Measurements from ENCODE around the gene SLC31A2. TPM values are rescaled to one million over a fixed set of nuclear protein-coding genes. Genes with fewer than 3 reads are reported as not detected.
"Not testable (repeated sequence)": the region's sequence is repeated elsewhere in the genome, so short reads cannot be mapped to it uniquely, and the experiment has no call there.

SLC31A2 gene, protein sequence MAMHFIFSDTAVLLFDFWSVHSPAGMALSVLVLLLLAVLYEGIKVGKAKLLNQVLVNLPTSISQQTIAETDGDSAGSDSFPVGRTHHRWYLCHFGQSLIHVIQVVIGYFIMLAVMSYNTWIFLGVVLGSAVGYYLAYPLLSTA
- total RNA-seq = 6.4 and 10.1 TPM in 2 replicates

DNA sequence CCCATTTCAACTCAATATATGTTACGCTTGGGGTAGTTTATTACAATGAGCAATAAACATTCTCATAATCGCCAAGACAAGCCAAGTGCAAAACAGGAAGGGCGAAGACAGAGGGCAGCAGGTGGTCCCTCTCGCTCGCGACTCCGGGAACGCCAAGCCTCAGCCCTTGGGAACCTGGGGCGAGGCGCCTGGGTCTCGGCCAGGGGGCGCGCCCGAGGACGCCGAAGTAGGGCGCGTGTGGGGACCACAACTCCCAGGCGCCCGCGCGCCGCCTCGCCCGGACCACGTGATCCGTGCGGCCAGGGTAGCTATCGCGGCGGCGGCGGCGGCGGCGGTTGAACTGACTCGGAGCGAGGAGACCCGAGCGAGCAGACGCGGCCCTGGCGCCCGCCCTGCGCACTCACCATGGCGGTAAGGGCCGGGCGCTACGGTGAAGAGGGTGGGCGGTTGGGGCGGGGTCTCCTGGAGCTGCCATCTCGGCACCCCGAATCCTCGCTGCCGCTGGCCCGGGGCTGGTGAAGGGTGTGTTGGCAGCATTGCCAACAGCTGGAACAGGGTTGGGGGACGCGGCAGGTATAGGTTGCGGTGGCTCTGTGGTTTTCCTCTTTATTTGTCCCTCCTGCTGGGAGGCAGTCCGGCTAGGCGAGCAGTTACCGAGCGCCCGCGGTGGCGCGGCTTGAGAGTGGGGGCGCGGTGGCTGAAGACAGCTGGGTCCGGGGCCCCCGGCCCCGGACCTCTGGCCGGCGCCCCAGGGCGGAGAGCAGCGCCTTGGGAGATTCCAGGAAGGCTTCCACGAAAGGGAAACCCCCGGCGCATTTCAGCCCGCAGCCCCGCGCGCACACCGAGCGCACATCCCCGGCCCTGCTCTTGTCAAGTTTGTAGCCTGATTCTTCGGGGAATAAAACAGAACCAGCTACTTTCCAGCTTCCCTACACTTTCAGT, at the start of gene SLC31A2:
Gene SLC31A2, plus strand, starts transcription at position 338 of the 942 bp plus-strand sequence. Its CDS starts 68 bp downstream, at position 406.
- DNase-seq (ENCODE audit: low read depth in 2 of 2) = peak; percentile 52 to 90

DNA sequence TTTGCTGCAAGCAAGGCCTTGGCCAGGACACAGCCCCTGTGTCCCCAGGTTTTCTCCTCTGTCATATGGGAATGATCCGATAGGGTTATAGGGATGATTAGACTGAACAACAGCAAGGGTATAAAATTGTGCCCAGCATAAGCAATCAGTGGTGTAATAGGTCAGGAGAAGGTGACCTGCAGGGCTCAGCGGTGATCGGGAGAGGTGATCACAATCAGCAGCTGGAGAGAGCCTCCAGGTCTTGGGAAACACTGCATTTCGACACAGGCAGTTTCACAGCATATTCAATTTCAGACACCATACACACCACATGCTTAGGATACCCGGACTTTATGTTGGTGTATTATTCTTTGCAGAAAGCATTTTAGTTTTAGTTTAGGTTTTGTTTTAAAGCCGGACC, 45.5 kb upstream of the SLC31A2 start:
- DNase-seq (ENCODE audit: low read depth in 2 of 2) = not testable (repeated sequence)

DNA sequence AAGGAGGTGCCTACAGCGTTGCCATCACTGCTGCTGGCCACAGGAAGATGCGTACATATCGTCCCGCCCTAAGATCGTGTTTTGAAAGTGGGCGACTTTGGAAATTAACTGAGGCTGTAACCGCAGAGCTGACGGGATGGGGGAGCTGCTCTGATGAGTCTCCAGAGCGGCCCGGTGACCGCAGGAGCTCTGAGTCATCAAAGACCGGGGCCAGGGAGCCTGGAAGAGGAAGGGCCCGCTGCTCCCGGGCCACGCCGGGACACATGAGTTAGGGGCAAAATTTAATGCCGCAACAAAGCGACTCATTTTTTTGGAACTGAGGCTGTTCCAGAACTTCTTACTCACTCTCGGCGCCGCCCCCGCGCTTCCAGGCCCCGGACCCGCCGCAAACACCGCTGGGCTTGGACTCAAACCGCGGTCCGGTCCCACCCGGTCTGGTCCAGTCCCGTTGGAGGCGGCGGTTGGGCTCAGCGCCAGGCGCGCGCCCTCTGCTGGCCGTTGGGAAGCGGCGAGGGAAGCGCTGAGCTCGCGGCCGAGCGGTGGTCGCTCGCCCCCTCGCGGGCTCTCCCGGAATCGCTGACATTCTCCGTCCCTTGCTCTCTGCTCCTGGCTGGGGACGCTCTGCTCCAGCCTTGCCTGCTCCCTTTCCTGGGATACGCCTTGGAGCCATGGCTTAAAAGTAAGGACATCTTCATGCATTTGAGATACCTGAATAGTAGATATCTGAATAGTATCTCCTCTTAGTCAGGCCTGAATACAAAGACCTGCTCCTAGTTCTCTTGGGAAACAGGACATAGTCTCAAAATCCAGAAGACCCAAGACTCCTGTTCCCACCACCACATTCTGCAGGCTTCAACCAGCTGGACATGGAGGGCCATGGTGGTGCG, 39.5 kb upstream of the SLC31A2 start:
- not testable (repeated sequence) for DNase-seq (ENCODE audit: low read depth in 2 of 2)

DNA sequence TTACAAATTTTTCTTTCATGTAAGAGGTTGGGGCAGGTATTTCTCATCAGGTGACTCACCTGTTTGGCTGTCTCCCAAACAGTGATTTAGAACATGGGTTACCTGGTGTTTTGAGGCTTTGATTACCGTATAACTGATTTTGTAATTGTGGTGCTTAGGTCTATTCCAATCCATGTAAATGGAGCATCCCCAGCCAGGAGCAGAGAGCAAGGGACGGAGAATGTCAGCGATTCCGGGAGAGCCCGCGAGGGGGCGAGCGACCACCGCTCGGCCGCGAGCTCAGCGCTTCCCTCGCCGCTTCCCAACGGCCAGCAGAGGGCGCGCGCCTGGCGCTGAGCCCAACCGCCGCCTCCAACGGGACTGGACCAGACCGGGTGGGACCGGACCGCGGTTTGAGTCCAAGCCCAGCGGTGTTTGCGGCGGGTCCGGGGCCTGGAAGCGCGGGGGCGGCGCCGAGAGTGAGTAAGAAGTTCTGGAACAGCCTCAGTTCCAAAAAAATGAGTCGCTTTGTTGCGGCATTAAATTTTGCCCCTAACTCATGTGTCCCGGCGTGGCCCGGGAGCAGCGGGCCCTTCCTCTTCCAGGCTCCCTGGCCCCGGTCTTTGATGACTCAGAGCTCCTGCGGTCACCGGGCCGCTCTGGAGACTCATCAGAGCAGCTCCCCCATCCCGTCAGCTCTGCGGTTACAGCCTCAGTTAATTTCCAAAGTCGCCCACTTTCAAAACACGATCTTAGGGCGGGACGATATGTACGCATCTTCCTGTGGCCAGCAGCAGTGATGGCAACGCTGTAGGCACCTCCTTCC, 37.9 kb upstream of the SLC31A2 start:
- not testable (repeated sequence) for DNase-seq (ENCODE audit: low read depth in 2 of 2)

DNA sequence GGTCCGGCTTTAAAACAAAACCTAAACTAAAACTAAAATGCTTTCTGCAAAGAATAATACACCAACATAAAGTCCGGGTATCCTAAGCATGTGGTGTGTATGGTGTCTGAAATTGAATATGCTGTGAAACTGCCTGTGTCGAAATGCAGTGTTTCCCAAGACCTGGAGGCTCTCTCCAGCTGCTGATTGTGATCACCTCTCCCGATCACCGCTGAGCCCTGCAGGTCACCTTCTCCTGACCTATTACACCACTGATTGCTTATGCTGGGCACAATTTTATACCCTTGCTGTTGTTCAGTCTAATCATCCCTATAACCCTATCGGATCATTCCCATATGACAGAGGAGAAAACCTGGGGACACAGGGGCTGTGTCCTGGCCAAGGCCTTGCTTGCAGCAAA, 32.0 kb upstream of the SLC31A2 start:
- DNase-seq (ENCODE audit: low read depth in 2 of 2) = not testable (repeated sequence)

DNA sequence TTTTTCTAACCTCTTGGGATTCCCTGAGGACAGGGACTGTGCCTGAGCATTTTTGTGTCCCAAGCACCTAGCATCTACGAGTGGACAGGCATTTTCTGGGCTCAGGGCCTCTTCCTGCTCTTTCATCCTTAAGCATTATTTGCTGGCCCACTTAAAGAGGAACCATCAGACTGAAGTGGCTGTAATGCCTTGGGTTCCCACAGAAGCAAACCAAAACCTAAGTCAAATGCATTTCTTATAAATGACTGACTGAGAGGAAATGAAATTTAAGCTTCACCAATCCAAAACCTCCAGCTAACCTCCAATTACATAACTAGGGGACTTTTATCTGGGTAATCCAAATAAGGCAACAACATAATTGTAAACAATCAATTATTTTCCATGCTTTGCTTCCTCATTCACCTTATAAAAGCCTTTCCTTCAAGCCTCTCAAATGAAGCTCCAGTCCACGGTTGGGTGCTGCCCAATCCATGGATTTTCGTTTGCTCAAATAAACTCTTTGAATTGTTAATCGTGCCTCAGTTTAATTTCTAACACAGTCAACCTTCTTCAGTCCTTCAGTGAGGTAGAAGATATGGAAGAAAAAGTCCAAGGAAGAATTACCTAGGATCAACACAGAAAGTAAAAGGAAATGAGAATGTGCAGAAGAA, 25.3 kb upstream of the SLC31A2 start:
- DNase-seq (ENCODE audit: low read depth in 2 of 2) = no peak

DNA sequence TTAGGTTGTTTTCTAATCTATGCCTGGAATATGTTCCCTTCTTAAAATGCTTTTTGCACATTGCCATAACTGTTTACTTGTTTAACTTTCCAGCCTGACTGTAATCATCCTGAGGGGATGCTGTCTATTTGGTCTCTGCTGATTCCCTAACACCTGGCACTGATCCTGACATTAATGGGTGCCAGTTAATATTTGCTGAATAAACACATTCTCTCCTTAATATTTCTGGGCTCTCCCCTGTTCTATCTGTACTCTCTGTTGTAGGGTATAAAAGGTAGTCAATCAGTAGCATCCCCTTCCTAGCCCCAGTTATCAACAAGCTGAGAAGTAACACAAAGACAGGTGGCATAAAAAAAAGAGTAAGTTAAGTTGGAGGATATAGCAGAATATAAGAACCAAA, 21.3 kb upstream of the SLC31A2 start:
- DNase-seq (ENCODE audit: low read depth in 2 of 2) = no peak

DNA sequence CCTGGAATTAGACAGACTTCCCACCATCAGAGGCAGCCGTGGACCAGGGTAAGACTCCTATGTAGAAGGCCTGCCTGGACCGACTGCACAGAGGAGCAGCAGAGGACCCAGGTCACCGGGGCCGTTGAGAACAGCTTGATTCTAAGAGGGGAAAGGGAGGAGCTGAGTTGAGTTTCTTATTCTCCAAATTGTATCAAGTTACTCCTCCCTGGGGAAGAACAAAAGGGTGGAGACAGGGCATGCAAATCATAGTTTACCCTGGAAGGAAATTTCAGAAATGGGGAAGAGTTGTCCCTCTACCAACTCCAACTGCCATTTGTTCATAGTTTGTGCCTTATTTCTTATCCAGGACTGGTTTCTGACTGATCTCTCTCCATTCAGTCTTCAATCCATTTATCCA, 20.9 kb upstream of the SLC31A2 start:
- no peak for DNase-seq (ENCODE audit: low read depth in 2 of 2)

DNA sequence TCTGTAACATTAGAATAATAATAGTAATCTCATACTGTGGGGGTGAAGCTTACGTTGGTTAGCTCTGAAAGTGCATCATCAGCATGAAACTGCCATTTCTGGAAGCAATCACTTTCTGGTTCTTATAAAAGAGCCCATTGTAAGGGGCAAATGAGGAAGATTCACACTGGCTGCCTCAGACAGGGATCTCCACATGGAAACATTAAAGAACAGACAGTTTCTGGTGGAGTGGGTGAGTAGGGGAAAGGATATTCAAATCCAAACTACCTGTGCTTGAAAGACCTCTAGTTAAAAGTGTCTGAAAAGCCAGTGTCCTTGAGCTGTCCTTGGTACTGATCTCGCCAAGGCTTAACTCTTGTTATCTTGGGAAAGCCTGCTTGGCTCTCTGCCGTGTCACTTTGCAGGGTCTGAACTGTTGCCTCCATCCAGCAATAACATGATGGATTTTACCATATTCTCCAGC, 19.1 kb upstream of the SLC31A2 start:
- peak in 1 of 2 donors; percentile 42 for DNase-seq (ENCODE audit: low read depth in 2 of 2)

DNA sequence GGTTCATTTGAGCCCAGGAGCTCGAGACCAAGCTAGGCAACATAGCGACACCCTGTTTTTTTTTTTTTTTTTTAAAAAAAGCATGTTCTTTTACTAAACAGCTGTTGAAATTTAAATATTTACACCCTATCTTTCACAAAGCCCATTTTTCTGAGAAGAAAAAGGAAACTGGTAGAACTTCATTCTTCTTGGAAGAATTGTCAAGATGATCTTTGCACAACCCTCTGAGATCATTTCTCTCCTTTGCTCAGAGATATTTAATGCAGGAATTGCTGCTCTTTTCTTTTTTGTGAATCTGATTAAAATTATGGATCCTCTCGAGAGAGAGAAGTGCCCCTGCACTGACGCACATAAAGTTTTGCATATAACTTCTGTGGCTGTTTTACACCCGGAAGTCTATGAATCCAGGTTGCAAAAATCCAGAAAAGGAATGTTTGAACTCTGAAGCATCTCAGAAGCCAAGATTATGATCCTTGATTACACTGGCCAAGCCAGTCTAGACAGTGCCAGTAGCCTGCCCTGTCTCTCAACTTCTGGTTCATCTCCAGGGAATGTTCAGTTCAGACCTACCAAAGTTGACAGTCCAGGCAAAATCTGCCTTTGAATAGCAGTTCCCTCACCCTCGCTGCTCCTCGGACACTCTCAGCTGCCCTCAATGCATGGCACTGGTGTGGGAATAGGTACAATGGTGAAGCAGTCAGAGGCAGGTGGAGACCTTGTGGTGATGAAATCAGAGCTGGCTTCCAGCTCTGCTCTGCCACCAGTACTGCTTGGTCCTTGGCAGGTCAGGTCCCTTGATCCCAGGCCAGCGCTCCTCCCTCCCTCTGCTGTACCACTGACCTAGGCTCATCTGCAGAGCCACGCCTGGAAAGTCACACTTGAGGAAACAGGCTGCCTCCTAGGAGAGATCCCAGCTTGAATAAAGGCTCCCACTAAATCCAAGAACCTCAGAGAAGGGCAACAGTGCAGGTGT, 13.3 kb upstream of the SLC31A2 start:
- no peak for DNase-seq (ENCODE audit: low read depth in 2 of 2)

DNA sequence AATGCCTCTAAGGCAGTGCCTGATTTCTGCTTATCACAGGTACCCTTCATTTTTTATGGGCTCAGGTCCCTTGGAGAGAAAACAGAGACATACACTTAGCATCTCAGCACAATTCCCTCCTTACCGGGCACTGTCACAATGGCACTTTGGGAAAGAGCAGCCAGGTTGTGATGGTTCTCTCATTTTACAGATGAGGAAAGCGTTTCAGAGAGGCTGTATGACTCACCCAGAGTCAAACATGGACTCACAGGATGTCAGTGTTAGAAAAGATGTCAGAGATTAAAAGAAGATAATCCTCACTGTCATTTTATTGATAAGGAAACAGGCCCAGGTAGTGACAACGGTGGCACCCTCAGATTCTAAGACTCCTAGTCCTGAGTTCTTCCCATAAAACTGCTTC, 12.0 kb upstream of the SLC31A2 start:
- DNase-seq (ENCODE audit: low read depth in 2 of 2) = no peak

DNA sequence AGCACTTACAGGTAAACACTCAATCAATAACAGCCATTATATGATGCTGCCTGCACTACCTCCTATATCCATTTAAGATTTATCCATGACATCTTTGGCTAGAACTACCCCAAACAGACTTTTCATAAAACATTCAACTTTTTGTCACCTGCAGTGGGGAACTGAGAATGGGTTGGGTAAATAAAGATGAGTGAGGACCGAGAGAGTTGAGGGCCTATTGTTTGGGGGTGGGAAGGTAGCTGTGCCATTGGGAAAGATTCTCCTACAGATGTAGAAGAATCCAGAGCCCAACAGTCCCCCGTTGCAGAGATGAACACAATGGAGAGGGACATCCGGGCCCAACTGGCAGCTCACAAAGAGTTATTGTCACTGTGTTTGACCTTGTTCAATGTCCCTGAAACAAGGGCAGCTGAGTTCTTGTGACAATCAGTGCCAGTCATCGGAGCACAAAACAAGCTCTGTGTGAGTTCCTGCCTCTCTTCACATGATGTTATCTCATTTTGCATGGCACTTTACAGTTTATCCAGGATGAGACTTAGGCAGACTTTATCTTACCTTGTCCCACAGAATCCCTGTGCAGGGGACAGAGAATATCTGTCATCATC, 11.5 kb upstream of the SLC31A2 start:
- DNase-seq (ENCODE audit: low read depth in 2 of 2) = no peak

DNA sequence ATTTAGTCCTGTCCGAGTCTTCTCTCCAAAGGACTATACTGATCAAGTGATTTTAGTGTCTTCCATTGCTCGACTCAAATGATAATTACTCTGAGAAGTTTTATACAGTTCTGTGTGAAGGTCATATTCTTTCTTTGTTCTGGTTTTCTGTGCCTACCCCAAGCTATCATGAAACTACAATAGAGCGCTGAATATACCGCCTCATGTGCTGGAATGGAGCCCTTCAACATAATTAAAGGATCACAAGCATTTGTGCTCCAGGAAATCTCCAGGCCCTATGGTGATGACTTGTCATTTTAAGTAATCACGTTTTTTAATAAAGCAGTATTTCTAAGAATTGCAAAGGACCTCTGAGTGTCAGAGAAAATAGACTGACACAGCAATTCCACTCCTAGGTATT, 10.9 kb upstream of the SLC31A2 start:
- no peak for DNase-seq (ENCODE audit: low read depth in 2 of 2)

DNA sequence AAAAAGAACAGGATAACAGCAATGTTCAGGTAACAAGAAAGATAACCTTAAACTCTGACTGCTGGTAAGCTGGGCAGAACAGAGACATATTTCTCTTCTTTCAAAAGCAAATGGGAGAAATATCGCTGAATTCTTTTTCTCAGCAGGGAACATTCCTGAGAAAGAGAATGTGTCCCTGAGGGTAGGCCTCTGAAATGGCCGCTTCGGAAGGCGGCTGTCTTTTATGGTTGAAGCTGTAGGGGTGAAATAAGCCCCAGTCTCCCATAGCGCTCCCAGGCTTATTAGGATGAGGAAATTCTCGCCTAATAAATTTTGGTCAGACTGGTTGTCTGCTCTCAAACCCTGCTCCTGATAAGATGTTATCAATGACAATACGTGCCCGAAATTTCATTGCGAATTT, 9.9 kb upstream of the SLC31A2 start:
- DNase-seq (ENCODE audit: low read depth in 2 of 2) = not testable (repeated sequence)

DNA sequence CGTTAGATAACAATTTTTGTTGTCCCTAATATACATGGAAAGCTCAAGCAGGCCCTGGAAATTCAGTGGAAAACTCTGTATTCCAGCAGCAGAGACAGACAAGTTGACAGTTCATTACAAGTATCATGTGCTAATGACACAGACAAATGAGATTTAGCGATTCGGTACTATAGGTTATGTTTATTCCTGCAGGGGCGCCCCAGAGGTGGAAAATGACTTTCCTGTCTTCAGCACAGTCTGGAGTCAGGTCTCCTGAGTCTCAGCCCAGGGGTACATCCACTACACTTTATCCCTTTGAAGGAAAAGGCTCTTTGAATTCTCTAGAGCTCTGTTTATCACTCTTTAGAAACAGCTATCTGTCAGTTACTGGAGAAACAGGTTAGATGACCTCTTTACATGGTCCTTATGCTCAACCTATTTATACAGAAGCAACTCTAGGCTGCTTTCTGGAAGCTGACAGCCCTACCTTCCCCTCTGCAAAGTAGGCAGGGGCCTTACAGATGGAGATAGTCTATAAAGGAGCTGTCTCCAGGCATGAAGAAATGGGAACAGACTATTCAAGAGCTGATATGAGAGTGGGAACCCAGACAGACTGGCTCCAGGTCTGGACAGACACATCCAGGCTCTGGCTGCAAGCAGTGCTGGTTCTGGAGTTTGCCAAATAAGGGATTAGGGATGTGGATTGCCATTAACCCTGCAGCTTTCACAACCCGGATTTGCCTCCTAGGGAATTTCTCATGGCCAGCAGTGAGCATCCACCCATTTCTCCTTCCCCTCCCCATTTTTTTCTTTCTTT, 7.2 kb upstream of the SLC31A2 start:
- no peak for DNase-seq (ENCODE audit: low read depth in 2 of 2)

DNA sequence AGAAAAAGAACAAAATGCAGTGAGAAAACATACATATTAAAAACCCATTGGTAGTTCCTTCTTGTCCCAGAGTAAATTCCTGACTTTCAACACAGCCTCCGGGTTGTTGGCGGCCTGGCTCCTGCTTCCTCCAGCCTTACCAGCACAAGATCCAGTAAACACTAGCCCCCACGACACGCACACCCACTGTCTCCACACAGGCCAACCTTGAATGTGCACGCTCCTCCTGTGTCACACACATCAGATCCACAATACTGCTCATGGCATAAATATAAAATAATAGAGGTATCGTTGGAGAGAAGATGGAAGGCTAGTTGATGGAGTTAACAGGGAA, 2.5 kb upstream of the SLC31A2 start:
- no peak for DNase-seq (ENCODE audit: low read depth in 2 of 2)

DNA sequence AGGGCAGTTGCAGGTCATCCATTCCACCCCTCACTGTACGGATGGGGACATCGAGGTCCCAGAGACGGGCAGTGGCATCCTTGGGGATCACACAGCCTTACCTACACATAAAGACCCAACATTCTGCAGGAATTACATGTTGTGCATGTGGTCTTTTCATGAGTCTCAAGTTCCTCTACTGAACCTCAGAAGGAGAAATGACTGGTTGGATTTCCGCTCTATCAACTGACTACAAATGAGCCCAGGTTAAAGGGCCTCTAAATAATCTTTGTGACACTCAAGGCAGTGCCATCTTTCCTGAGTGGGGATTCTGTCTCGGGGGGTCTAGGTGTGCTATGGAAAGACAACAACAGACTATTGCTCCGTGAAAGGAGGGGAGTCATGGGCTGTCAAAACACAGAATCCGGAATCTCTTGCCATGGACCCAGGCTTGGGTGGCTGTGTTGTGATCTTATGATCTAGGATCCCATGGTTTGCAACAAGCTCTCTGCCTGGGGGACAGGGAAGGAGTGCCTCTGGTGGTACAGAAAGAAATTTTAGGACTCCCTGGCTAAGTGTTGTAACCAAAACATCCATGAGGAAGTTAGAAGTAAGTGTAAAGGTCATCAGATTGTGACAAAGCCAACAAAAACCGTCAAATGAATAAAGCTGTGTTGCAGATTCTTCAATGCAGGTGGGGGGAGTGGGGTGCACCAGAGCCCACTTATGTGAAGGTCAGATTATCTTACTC, 1.9 kb upstream of the SLC31A2 start:
- DNase-seq (ENCODE audit: low read depth in 2 of 2) = no peak
